H1 (cell line): ENCODE data around the gene MGRN1. TPM values are rescaled to one million over a fixed set of nuclear protein-coding genes. Genes with fewer than 3 reads are reported as not detected.

Experiments
- ASH2L ChIP-seq: fragments of 200-600, 300-600 bp; sonication (generic); IDR thresholded peaks from one replicate; pipeline ENCODE4 v1.7.1; 2017; ENCODE audit warnings: low read length
- BRCA1 ChIP-seq: IDR thresholded peaks from 2 replicates; pipeline ENCODE4 v1.6.1; 2012; ENCODE audit warnings: low read depth, low read length, improper control_type of control experiment
- CBX5 ChIP-seq: fragments of 300-800, 300-1000 bp; sonication (generic); IDR thresholded peaks from 2 replicates; pipeline ENCODE4 v1.7.1; 2016; ENCODE audit warnings: antibody characterized with exemption, low read length, low read depth
- CHD7 ChIP-seq: fragments of 300-600 bp; sonication (generic); IDR thresholded peaks from 2 replicates; pipeline ENCODE4 v1.7.1; 2012; ENCODE audit warnings: low read length, moderate library complexity, mild to moderate bottlenecking, inconsistent platforms; ENCODE audit not compliant: insufficient replicate concordance
- FOSL1 ChIP-seq: IDR thresholded peaks from 2 replicates; pipeline ENCODE4 v1.6.1; 2011; ENCODE audit warnings: mild to moderate bottlenecking, low read depth, low read length, moderate library complexity; ENCODE audit not compliant: insufficient read depth
- KDM1A ChIP-seq: fragments of 200-600, 300-600 bp; sonication (generic); IDR thresholded peaks from 2 replicates; pipeline ENCODE4 v1.7.1; 2016; ENCODE audit warnings: mild to moderate bottlenecking, low read length, borderline replicate concordance
- SRF ChIP-seq: IDR thresholded peaks from 2 replicates; pipeline ENCODE4 v1.6.1; 2011; ENCODE audit warnings: mild to moderate bottlenecking, low read depth, low read length, moderate library complexity
- SUZ12 ChIP-seq: fragments of 200-600 bp; sonication (generic); IDR thresholded peaks from 2 replicates; pipeline ENCODE4 v1.6.1; 2012; ENCODE audit warnings: mild to moderate bottlenecking, inconsistent platforms, low read length, moderate library complexity, mixed read lengths
- USF2 ChIP-seq: IDR thresholded peaks from 2 replicates; pipeline ENCODE4 v1.6.1; 2011; ENCODE audit warnings: low read length, improper control_type of control experiment
- ZNF274 ChIP-seq: IDR thresholded peaks from 2 replicates; pipeline ENCODE4 v1.7.0; 2012; ENCODE audit warnings: low read length, borderline replicate concordance; ENCODE audit errors: extremely low read depth
- polyA plus RNA-seq, 7 experiments: library from polyadenylated mRNA; depleted of rRNA in 3 of 7; stranded (reverse) in 5 of 7; unstranded in 2 of 7; fragments of >200 nt in 5 of 7; fragments of 200-250 nt in 2 of 7; gene quantifications; 1 replicate in 5 of 7; 2 replicates in 1 of 7; 4 replicates in 1 of 7; pipeline versions ENCODE4 v1.2.1 to v1.2.3, GENCODE V29; 2011 to 2013; ENCODE audit warnings: missing spikeins in 2 of 7, mixed read lengths in 2 of 7
- total RNA-seq: library from RNA; stranded (reverse); fragmentation: NEBNext Ultra II Directional; extraction: Animal tissue kit (Norgen Biotek cat#: 25700); gene quantifications from 2 replicates; pipeline ENCODE4 v1.2.1, GENCODE V29; 2021

The MGRN1 gene
- total and polyA plus RNA-seq, 2 of the 8 experiments (the other 6 are each of a cell fraction or from before 2014, with no cell fraction given), result 15.0 to 82.3 TPM

- TF ChIP-seq CHD7 (no peak), USF2 (no peak), BRCA1 (no peak), FOSL1 (no peak), CBX5 (no peak), KDM1A (no peak), ASH2L (no peak), SUZ12 (no peak), SRF (no peak), ZNF274 (no peak)
These were observed 68.8 kb downstream of the MGRN1 start, which contains the start of gene NUDT16L1 (continued) for GRCh38 chr16:4693296-4693955.
